Caki2 (cell line): Measurements from ENCODE around the gene LRRC46. TPM values are rescaled to one million over a fixed set of nuclear protein-coding genes. Genes with fewer than 3 reads are reported as not detected.

Experiments
- DNase-seq: peaks from one replicate; pipeline ENCODE4 v3.0.0-alpha.2; 2015; ENCODE audit warnings: low read depth
- in situ Hi-C: cut with HindIII; loops from 2 replicates; pipeline ENCODE4 v1.10.0; 2016; ENCODE audit warnings: low sequenced_read_pairs, low pct_unique_long_range_greater_than_20kb, mixed read lengths
- total RNA-seq: library from RNA; depleted of rRNA; stranded (reverse); fragments of >200 nt; shearing (Covaris generic); gene quantifications from 2 replicates; pipeline ENCODE4 v1.2.3, GENCODE V29; 2014; ENCODE audit warnings: low replicate concordance

The LRRC46 gene
- total RNA-seq, 1 experiment from 2014 or later, result not detected

GRCh38 chr17:47807421-47807820, 24.0 kb upstream of the LRRC46 start:
- in situ Hi-C loops, result no loop called here
- no peak for DNase-seq

- in situ Hi-C loops, result no loop called here
Observed at GRCh38 chr17:47808036-47808829, 23.2 kb upstream of the LRRC46 start.

GRCh38 chr17:47808830-47809480, 22.5 kb upstream of the LRRC46 start:
- DNase-seq, result no peak
- in situ Hi-C loops, result no loop called here

More at GRCh38 chr17:47808036-47808829, 23.2 kb upstream of the LRRC46 start:
- no peak for DNase-seq

GRCh38 chr17:47810200-47810821, 21.2 kb upstream of the LRRC46 start:
- in situ Hi-C loops, result no loop called here
- peak; percentile 95 for DNase-seq

GRCh38 chr17:47810901-47811635, 20.4 kb upstream of the LRRC46 start:
- in situ Hi-C loops, result no loop called here
- no peak for DNase-seq

- DNase-seq, result no peak
- in situ Hi-C loops, result no loop called here
Observed at GRCh38 chr17:47811709-47812108, 19.8 kb upstream of the LRRC46 start.

- in situ Hi-C loops, result no loop called here
- no peak for DNase-seq
Observed at GRCh38 chr17:47812146-47812920, 19.1 kb upstream of the LRRC46 start.

- DNase-seq, result no peak
- in situ Hi-C loops, result no loop called here
Observed at GRCh38 chr17:47813077-47813476, 18.4 kb upstream of the LRRC46 start.

- in situ Hi-C loops, result no loop called here
- DNase-seq, result no peak
Observed at GRCh38 chr17:47813512-47814031, 17.9 kb upstream of the LRRC46 start.

- DNase-seq, result no peak
- in situ Hi-C loops, result no loop called here
Observed at GRCh38 chr17:47815106-47815918, 16.2 kb upstream of the LRRC46 start.

GRCh38 chr17:47816111-47816735, 15.2 kb upstream of the LRRC46 start:
- no peak for DNase-seq
- in situ Hi-C loops, result no loop called here

GRCh38 chr17:47816947-47817346, 14.5 kb upstream of the LRRC46 start:
- no peak for DNase-seq
- in situ Hi-C loops, result no loop called here

- no peak for DNase-seq
- in situ Hi-C loops, result no loop called here
Observed at GRCh38 chr17:47818002-47818695, 13.3 kb upstream of the LRRC46 start.

- in situ Hi-C loops, result no loop called here
- DNase-seq, result no peak
Observed at GRCh38 chr17:47819475-47819874, 12.0 kb upstream of the LRRC46 start.

- DNase-seq, result peak; percentile 66
- in situ Hi-C loops, result no loop called here
Observed at GRCh38 chr17:47820033-47820789, 11.3 kb upstream of the LRRC46 start.
